SH-SY5Y (cell line): ENCODE measurements around the gene RFC3.

Source experiments
- GATA2 ChIP-seq: IDR thresholded peaks from 2 replicates; pipeline ENCODE4 v1.6.1; 2011; ENCODE audit warnings: mild to moderate bottlenecking, low read depth, low read length
- GATA3 ChIP-seq: IDR thresholded peaks from 2 replicates; pipeline ENCODE4 v1.6.1; 2011; ENCODE audit warnings: low read depth, mild to moderate bottlenecking, low read length, moderate library complexity

GRCh38 chr13:33849211-33849610 is 31.3 kb downstream of the RFC3 start:
- no peak for TF ChIP-seq GATA2
- no peak for TF ChIP-seq GATA3
